Measurements from ENCODE around the gene MYPN. TPM values are rescaled to one million over a fixed set of nuclear protein-coding genes. Genes with fewer than 3 reads are reported as not detected.
"Not testable (repeated sequence)": the region's sequence is repeated elsewhere in the genome, so short reads cannot be mapped to it uniquely, and the experiment has no call there.

Gene MYPN
- polyA plus RNA-seq, 3 donors from 2014 or later: not detected

DNA sequence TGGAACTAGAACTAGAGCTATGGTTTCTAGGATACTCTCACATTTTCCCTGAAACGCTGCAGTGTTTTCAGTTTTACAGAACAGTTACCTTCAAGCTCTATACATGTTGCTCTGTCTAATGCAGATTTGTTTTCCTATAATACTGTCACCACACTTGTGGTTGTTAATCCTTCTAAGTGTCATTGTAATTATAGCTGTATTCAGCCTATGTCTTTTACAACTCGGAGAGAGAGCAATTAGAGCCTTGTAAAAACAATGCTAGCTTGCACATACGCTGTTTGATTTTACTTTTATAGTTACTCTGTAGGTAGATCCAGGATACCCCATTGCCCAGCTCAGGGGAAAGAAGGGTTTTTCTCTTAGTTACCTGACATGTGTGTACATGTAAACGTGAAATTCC lies 67.5 kb downstream of the MYPN start:
- Mint-ChIP-seq H3K9me3 (no peaks in the 10 kb centered on the region), H3K4me3 (no peak overlapping the region), H3K36me3 (no peaks in the 10 kb centered on the region), H3K4me1 (no peaks in the 10 kb centered on the region), H3K27ac (no peak overlapping the region), H3K27me3 (ENCODE audit: low read depth in 3 of 3) (peaks cover 0 to 5% (median 0%) of the 10 kb centered on the region in 3 donors)
- DNase-seq: no peak

DNA sequence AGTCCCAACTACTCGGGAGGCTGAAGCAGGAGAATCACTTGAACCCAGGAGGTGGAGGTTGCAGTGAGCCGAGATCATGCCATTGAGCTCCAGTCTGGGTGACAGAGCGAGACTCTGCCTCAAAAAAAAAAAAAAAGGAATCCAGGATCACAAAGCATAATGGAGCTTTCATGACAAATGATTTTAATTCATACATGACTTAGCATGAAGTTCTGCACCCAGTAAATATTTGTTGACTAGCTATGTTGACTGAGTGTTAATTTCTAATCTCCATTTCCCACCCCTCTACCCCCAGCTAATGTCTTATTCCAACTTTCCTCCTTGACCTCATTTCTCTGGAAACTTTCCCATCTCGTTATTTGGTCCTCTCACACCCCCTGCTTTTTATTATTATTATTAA lies 69.3 kb downstream of the MYPN start:
- Mint-ChIP-seq H3K9me3 (no peaks in the 10 kb centered on the region), H3K27ac (no peak overlapping the region), H3K4me3 (no peak overlapping the region), H3K36me3 (no peaks in the 10 kb centered on the region), H3K4me1 (no peaks in the 10 kb centered on the region), H3K27me3 (ENCODE audit: low read depth in 3 of 3) (peaks cover 0 to 5% (median 0%) of the 10 kb centered on the region in 3 donors)
- DNase-seq: no peak

DNA sequence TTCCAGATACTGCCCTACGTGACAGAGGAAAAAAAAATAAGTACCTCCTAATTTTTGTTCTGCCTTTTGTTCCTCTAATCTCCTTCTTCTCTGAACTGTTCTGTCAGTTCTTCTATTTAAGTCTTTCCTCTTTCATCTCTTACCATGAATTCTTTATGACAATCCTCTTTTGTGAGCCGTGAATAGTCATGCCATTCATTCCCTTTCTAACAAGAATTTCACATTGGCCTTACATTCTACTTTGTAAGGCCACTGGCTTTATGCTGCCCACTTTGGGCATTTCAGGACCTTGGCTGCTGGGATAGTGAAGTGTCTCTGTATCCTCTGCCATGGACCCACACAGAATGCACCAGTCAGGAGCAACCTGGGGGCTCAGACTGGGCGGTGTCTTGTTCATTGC lies 69.7 kb downstream of the MYPN start:
- no peaks in the 10 kb centered on the region for H3K4me1 Mint-ChIP-seq
- no peak for DNase-seq

DNA sequence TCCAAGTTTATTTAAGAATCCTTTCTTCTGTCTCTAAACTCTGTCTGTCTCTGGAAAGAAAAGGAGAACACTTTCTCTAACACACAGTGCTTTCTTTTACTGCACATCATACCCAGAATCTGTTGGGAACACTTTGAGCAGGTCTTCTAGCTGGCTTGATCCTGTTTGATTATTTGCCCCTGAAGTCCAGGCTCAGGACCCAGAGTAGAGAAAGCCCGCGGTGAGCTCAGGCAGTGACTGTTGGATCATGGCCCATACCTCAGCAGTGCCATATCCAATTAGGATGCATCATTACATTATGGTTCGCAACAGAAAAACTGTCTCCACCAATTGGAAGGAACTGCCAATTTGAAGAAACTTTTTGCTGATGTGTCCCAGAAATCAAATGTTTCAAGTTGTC lies 71.2 kb downstream of the MYPN start:
- H3K36me3 Mint-ChIP-seq: no peaks in the 10 kb centered on the region

More for the DNA sequence above, 69.7 kb downstream of the MYPN start:
- H3K4me3 Mint-ChIP-seq: no peak overlapping the region
- H3K27ac Mint-ChIP-seq: no peak overlapping the region
- H3K9me3 Mint-ChIP-seq: no peaks in the 10 kb centered on the region
- H3K27me3 Mint-ChIP-seq (ENCODE audit: low read depth in 3 of 3): peaks cover 0 to 2% (median 0%) of the 10 kb centered on the region in 3 donors
- H3K36me3 Mint-ChIP-seq: no peaks in the 10 kb centered on the region

DNA sequence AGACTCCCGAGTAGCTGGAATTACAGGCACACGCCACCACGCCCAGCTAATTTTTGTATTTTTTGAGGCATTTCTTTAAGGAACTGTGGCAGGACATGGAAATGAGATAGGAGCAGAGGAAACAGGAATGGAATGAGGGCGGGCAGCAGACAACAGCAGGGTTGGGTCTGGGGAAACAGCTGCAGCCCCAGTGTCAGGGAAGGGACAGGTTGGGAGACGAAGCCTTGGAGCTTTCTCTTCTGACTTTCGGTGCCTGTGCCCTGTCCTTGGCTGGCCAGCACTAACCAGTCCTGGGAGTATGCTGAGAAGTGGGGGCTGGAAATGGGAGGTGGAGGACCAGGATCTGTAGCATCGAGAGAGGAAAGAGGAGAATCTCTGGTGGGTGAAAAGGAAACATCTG lies 75.3 kb downstream of the MYPN start:
- Mint-ChIP-seq H3K9me3 (no peaks in the 10 kb centered on the region), H3K27ac (no peak overlapping the region), H3K4me3 (no peak overlapping the region), H3K27me3 (ENCODE audit: low read depth in 3 of 3) (peaks cover 0 to 6% (median under 1%) of the 10 kb centered on the region in 3 donors), H3K36me3 (no peaks in the 10 kb centered on the region), H3K4me1 (no peaks in the 10 kb centered on the region)
- no peak for DNase-seq

More for the DNA sequence above, 71.2 kb downstream of the MYPN start:
- Mint-ChIP-seq H3K27ac (no peak overlapping the region), H3K27me3 (ENCODE audit: low read depth in 3 of 3) (peaks cover 0 to 2% (median 0%) of the 10 kb centered on the region in 3 donors), H3K9me3 (no peaks in the 10 kb centered on the region), H3K4me3 (no peak overlapping the region), H3K4me1 (no peaks in the 10 kb centered on the region)
- no peak for DNase-seq

DNA sequence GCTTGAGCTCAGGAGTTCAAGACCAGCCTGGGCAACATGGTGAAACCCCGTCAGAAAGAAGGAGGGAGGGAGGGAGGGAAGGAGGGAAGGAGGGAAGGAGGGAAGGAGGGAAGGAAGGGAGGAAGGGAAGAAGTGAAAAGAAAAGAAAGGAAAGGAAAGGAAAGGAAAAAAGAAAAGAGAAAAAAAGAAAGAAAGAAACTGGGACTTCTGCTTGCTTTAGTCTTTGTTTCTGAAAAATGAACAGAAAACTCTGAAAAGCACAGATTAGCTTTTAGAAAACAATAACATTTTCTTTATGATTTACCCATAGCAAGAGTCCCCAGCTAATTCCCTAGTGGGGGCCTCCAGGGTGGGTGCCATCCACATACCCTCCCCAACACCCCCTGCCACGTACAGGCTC lies 75.8 kb downstream of the MYPN start:
- Mint-ChIP-seq H3K27ac (no peak overlapping the region), H3K9me3 (no peaks in the 10 kb centered on the region), H3K36me3 (no peaks in the 10 kb centered on the region), H3K4me1 (no peaks in the 10 kb centered on the region), H3K27me3 (ENCODE audit: low read depth in 3 of 3) (peaks cover 0 to 6% (median 1%) of the 10 kb centered on the region in 3 donors), H3K4me3 (no peak overlapping the region)
- no peak for DNase-seq

DNA sequence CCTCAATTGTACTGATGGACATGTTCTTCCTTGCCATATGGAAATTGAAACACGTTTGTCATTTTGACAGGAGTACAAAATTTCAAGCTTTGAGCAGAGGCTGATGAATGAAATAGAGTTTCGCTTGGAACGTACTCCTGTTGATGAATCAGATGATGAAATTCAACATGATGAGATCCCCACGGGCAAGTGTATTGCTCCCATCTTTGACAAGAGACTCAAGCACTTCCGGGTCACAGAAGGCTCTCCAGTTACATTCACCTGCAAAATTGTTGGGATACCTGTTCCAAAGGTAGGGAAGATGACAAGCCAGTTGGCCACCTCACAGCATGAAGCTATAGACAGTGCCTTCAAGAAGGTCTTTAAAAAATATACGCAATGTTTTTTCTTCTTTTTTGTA lies 79.5 kb downstream of the MYPN start:
- Mint-ChIP-seq H3K36me3 (no peaks in the 10 kb centered on the region), H3K9me3 (peaks cover 0 to 3% (median 0%) of the 10 kb centered on the region in 6 donors), H3K27ac (no peak overlapping the region), H3K4me3 (no peak overlapping the region), H3K27me3 (ENCODE audit: low read depth in 3 of 3) (peaks cover 0 to 8% (median 6%) of the 10 kb centered on the region in 3 donors), H3K4me1 (no peaks in the 10 kb centered on the region)
- no peak for DNase-seq

DNA sequence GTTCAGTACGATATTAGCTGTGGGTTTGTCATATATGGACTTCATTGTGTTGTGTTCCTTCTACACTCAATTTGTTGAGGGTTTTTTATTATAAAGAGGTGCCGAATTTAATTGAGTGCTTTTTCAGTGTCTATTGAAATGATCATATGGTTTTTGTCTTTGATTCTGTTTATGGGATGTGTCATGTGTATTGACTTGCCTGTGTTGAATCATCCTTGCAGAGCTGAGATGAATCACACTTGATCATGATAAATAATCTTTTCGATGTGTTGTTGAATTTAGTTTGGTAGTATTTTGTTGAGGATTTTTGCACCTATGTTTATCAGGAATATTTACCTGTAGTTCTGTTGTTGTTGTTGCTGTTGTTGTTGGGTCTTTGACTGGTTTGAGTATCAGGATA lies 82.8 kb downstream of the MYPN start:
- DNase-seq: no peak
- Mint-ChIP-seq H3K9me3 (peaks cover 0 to 3% (median 0%) of the 10 kb centered on the region in 6 donors), H3K27ac (no peak overlapping the region), H3K36me3 (no peaks in the 10 kb centered on the region), H3K27me3 (ENCODE audit: low read depth in 3 of 3) (peaks cover 4 to 26% (median 6%) of the 10 kb centered on the region in 3 donors), H3K4me1 (no peaks in the 10 kb centered on the region), H3K4me3 (no peak overlapping the region)

DNA sequence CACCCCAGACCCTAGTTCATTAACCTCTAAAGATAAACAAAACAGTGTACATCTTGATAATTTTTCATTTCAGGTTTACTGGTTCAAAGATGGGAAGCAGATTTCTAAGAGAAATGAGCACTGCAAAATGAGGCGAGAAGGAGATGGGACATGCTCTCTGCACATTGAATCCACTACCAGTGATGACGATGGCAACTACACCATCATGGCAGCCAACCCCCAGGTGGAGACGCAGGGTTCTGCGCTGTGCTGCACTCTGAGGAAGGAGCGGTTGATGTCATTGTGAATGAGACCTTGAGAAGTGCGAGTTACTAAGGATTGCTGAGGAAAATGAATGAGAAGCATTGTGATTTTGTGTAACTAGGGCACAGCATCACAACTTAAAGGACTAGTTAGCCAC lies 85.0 kb downstream of the MYPN start:
- H3K27me3 Mint-ChIP-seq (ENCODE audit: low read depth in 3 of 3): peaks cover 6 to 24% (median 8%) of the 10 kb centered on the region in 3 donors
- DNase-seq: no peak
- no peak overlapping the region for H3K4me3 Mint-ChIP-seq
- H3K27ac Mint-ChIP-seq: no peak overlapping the region
- peaks cover 0 to 3% (median 0%) of the 10 kb centered on the region in 6 donors for H3K9me3 Mint-ChIP-seq
- H3K36me3 Mint-ChIP-seq: no peaks in the 10 kb centered on the region
- no peaks in the 10 kb centered on the region for H3K4me1 Mint-ChIP-seq

DNA sequence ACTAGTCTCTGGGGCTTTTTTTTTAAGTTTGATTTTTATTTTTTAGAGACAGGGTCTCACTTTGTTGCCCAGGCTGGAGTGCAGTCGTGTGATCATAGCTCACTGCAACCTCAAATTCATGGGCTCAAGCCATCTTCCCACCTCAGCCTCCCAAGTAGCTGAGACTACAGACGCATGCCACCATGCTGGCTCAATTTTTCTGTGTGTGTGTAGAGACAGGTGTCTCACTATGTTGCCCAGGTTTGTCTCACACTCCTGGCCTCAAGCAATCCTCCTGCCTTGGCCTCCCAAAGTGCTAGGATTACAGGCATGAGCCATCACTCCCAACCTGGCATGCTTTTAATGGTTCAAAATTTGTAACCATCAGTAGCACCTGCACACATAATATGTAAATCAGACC lies 86.5 kb downstream of the MYPN start:
- not testable (repeated sequence) for H3K9me3 Mint-ChIP-seq, H3K4me1 Mint-ChIP-seq, H3K36me3 Mint-ChIP-seq, DNase-seq, H3K27ac Mint-ChIP-seq, H3K4me3 Mint-ChIP-seq
- peaks cover 5 to 34% (median 10%) of the 10 kb centered on the region in 3 donors for H3K27me3 Mint-ChIP-seq (ENCODE audit: low read depth in 3 of 3)

DNA sequence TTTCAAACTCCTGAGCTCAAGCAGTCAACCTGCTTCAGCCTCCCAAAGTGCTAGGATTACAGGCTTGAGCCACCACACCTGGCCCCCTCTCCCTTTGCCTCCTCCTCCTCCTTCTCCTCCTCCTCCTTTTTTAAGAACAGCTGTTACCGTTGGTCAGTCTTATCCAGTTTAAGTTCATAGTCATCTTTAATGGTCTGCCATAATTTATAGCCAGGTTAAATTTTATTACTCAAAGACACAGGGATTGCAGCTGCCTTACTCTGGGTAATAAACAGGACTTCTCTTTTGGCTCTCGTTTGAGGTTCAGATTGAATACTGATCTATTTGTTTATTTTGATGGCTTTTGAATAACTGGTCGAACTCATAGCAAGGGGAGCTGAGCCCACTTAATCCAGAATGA lies 87.4 kb downstream of the MYPN start:
- Mint-ChIP-seq H3K9me3 (peaks cover 0 to 3% (median 0%) of the 10 kb centered on the region in 6 donors), H3K27ac (no peak overlapping the region), H3K4me3 (no peak overlapping the region), H3K36me3 (no peaks in the 10 kb centered on the region), H3K4me1 (no peaks in the 10 kb centered on the region), H3K27me3 (ENCODE audit: low read depth in 3 of 3) (peaks cover 5 to 34% (median 10%) of the 10 kb centered on the region in 3 donors)
- no peak for DNase-seq

DNA sequence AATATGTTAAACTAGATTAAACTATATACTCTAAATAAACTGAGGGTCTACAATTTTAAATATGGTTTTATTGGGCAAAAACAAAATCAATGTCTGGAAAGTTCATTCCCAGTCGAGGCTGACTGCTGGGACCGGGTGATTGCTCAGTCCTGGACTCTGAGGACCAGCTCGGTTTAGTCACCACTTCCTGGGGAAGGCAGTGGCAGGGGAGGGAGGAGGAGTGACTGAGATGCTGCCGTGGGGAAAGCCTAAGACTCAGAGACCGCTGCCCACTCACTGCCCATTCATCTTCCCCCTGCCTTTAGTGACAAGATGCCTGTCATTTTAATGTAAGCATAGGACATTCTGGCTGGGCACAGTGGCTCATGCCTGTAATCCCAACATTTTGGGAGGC lies 93.7 kb downstream of the MYPN start:
- Mint-ChIP-seq H3K4me3 (no peak overlapping the region), H3K27me3 (ENCODE audit: low read depth in 3 of 3) (peaks cover 4 to 21% (median 5%) of the 10 kb centered on the region in 3 donors), H3K27ac (no peak overlapping the region), H3K9me3 (no peaks in the 10 kb centered on the region), H3K36me3 (no peaks in the 10 kb centered on the region), H3K4me1 (no peaks in the 10 kb centered on the region)
- no peak for DNase-seq

DNA sequence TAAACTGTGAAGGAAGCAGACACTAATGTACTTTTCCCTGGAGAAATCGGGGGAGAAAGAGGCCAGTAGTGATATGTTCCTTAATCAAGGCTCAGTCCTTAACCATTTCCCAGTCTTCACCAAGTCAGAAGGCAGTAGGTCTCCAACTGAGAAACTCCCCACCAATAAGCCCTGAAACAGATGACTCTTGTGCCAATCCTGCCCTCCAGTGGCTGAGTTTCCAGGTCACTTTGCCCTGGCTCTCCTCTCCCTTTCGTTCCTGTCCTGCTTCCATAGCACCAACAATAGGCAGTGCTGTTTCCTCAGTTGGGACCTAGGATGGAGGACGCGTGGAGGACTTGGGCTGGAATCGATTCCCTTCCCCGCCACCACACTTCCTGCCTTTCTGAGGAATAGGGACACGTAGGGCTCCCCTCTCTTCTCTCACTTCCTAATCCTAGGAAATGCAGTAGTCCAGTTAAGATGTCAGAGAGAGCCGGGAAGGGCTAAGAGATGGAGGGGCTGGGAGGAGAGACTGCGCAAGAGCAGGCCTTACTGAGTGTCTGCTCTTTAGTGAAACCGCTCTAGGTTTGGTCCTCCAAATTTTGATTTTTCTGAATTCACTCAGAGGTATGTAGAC lies 99.2 kb downstream of the MYPN start:
- DNase-seq: no peak
- Mint-ChIP-seq H3K27ac (no peak overlapping the region), H3K9me3 (no peaks in the 10 kb centered on the region), H3K4me1 (no peaks in the 10 kb centered on the region), H3K4me3 (no peak overlapping the region), H3K27me3 (ENCODE audit: low read depth in 3 of 3) (peaks cover 0 to 12% (median 4%) of the 10 kb centered on the region in 3 donors), H3K36me3 (no peaks in the 10 kb centered on the region)

DNA sequence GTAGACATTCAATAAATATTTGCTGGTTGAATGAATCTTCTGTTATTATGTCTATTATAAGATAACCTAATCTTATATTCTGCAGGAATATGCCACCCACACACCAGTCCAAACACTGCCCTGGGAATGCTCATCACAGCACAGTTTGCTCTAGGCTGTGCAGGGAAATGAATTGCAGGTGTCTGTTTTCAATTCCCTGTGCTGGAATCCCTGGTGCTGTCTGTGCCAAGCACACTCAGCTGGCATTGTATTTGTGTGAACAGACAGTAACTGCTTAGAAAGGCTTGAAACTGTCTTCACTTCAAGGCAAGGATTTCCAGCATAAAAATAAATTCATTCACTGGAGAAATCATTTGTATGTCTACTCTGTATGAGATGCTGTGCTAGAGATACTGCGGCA lies 102.4 kb downstream of the MYPN start:
- DNase-seq: no peak
- H3K27ac Mint-ChIP-seq: no peak overlapping the region
- H3K4me1 Mint-ChIP-seq: no peaks in the 10 kb centered on the region
- no peaks in the 10 kb centered on the region for H3K36me3 Mint-ChIP-seq
- H3K4me3 Mint-ChIP-seq: no peak overlapping the region
- no peaks in the 10 kb centered on the region for H3K27me3 Mint-ChIP-seq (ENCODE audit: low read depth in 3 of 3)
- H3K9me3 Mint-ChIP-seq: no peaks in the 10 kb centered on the region

DNA sequence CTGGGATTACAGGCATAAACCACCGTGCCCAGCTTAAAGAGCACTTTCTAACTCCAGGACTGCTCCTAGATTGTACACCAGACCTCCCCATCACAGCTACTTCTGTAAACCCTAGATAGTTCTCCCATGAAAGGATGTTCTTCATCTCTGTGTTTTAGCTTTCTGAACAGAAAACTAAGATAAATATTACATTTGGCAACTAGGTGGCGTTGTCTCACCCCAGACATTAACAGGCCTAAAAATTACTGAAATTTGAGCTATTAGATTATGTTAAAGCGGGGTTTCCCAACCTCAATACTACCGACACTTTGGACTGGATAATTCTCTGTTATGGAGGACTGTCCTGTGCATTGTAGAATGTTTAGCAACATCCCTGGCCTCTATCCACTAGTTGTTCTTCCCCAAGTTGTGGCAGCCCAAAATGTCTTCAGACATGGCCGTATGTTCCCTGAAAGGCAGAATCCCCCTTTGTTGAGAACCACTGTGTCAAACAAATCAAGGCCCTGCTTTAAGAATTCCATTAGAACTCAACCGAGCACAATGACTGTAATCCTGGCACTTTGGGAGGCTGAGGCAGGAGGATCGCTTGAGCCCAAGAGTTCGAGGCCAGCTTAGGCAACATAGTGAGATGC lies 103.5 kb downstream of the MYPN start:
- Mint-ChIP-seq H3K4me1 (no peaks in the 10 kb centered on the region), H3K27ac (no peak overlapping the region), H3K36me3 (no peaks in the 10 kb centered on the region), H3K4me3 (no peak overlapping the region), H3K27me3 (ENCODE audit: low read depth in 3 of 3) (no peaks in the 10 kb centered on the region), H3K9me3 (no peaks in the 10 kb centered on the region)
- peak in 2 of 3 donors; percentile 4 to 8 for DNase-seq

Data from immature natural killer cell (primary cell).